ENCODE data around the gene IL17RB.

GRCh38 chr3:53828581-53828980 is 17.8 kb upstream of the IL17RB start:
- no peak for TF ChIP-seq NRF1 (IDR thresholded peaks at IDR 0.05; ENCODE audit: low read depth, low read length)
- no peak for TF ChIP-seq RAD21 (IDR thresholded peaks at IDR 0.05 in 1 of 2, conservative IDR thresholded peaks at IDR 0.05 in 1 of 2; ENCODE audit: low read depth in 2 of 2, low read length in 2 of 2)
